ENCODE results near the gene PJA1.

PJA1 gene

DNA sequence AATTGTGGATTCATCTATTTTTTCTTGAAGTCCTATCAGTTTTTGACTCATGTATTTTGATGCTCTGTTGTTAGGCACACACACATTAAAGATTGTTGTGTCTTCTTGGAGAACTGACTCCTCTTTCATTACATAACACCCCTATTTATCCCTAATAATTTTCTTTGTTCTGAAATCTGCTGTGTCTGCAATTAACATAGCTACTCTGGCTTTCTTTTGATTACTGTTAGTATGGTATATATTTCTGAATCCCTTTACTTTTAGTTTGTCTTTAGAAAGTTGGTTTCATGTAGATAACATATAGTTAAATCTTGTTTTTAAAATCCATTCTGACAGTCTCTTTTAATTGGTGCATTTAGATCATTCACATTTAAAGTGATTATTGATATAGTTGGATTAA is 5.1 kb upstream of the PJA1 start:
- DNase-seq, result no peak

DNA sequence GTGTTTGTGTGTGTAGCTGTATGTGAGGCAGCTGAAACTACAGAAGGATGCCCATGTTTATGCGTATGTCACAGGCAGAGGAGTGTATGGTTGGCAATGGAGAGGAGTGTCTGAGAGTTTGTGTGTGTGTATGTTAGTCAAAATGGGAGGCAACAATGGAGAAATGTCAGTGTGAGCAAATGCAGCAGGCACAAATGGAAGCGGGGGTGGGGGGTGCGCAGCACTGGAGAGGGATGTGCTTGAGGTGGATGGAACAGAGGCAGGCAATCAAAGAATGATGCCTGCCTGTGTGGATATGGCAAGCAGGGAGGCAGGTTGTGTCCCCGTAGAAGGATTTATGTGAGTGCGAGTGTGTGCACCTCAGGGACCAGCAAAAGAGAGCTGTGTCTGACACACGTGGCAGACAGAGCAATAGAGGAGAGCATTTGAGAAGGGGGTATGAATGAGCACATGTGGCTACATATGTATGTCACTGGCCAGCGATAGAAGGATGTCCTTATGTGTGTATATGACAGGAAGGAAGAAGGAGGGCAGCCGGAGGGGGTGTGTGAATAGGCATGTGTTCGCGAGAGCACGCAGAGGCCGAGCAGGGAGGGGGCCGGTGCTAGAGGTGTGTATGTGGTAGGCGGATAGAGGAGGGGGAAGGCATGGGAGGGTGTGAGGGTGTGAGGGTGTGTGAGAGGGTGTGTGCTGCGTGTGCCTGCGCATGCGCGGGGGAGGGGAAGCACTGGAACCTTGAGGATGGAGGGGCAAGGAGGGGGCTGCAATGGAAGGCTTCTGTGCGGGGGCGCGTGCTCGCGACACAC is 1.1 kb downstream of the PJA1 start:
- peak; percentile 50 for DNase-seq

DNA sequence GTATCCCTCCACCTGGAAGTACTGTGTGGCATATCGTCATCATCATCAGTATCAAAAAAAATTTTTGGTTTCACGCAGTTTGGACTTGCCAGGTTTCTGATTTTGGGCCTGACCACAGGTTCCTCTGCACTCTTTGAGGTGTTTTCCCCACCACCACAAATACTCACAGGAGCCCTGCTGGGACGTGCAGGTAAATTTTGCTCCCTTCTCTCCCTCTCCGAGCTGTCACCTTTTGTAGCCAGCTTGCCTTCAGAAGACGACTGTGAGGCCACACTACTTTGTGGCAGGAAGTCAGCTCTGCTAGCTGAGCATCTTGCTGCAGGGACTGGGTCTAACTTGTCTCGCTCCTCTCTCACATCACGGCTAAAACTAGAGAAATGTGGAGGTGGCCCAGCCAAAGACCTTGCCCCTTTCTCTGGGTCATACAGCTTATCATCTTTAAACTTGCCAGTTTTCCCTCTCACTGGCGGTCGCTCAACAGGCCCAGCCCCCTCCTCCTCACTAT is 2.8 kb downstream of the PJA1 start:
- no peak for DNase-seq

DNA sequence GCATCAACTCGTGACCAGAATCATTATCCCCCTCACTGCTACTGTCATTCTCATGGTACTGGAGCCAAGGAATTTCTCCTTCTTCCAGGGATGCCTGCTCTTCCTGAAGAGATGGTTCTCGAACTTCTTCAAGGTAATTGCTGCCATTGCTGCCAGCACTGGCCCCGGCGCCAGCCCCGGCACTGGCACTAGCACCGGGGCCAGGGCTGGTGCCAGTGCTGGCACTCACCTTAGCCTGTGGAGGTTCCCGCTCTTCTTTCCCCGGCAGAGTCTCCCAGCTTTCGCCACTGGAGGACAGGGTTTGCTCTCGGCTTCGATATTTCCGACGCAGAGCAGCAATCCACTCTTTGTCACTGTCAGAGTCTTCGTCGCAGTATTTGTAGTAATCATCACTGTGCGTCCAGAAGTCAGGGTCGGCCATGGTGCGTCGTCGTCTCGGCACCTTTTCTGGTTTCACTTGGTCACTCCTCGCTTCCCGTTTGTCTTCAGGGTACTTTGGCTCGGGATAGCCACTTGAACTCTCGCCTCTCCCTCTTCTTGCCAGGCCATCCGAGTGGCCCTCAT is 3.4 kb downstream of the PJA1 start:
- no peak for DNase-seq

DNA sequence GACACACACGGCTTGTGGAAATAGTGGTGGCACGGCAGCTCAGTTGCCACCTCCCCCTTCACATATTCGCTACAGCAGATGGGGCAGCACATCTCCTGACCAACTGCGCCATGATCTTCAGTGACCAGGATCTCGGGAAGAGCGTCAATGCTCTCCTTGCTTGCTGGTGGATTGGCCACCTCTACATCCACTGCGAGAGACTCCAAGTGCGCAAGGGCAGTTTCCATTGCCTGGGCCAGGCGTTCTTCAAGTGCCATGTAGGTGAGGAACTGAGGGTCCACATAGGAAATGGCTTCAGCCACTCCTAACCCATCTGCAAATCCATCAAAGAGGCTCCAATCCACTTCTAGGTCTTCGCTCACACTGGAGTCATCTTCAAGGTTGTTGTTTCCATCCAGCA is 3.9 kb downstream of the PJA1 start:
- no peak for DNase-seq

DNA sequence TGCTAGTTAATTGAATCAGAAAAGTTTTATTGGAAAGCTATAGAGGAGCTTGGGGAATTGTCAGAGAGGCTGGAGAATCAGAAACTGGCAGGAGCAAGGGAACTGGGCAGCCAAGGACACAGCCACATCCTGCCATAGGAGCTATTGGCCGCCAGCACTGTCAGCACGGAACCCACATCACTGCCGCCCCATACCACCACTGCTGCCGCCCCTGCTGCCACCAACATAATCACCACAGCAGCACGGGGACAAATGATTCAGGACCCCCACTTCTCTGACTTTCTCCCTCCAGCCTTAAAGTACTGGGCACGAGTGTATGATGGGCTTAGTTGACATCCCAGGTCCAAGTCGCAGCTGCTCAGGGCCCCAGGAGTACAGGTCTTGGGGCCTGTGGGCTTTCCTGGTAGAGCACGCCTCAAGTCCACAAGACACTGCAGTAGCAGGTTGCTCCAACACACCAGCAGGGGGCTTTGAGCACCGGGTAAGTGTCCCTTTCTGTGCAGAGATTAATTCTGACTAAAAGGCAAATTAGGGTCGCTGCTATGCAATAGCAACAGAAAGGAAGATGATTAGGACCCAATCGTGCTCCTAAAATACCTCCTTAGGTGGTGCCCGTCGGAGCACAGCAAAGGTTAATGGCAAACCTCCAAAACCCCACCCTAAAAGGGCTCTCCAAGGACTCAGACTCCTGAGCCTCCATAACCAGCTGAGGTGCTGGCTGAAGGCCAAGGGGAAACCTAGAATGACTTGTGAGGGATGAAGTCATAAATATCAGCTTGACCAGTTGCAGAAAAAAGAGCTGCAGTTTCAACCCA is 6.9 kb downstream of the PJA1 start:
- DNase-seq, result peak; percentile 75

DNA sequence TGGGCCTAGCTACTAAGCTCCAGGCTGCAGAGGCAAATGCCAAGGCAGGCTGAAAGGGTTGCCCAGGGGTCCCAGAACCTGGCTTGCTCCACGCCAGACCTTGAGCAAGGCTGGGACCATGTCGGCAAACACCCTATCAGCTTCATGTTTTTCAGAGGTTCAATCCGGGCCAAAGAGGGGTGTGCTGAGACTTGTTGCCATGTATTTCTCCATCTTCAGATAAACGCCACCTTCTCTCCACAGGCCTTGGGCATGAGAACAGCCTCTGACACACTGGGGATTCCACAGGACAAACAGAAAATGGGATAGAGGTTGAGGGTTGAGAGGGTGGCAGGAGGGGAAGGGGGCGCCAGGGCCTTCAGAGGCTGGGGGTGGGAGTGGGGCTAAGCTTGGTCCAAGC is 8.6 kb downstream of the PJA1 start:
- no peak for DNase-seq

DNA sequence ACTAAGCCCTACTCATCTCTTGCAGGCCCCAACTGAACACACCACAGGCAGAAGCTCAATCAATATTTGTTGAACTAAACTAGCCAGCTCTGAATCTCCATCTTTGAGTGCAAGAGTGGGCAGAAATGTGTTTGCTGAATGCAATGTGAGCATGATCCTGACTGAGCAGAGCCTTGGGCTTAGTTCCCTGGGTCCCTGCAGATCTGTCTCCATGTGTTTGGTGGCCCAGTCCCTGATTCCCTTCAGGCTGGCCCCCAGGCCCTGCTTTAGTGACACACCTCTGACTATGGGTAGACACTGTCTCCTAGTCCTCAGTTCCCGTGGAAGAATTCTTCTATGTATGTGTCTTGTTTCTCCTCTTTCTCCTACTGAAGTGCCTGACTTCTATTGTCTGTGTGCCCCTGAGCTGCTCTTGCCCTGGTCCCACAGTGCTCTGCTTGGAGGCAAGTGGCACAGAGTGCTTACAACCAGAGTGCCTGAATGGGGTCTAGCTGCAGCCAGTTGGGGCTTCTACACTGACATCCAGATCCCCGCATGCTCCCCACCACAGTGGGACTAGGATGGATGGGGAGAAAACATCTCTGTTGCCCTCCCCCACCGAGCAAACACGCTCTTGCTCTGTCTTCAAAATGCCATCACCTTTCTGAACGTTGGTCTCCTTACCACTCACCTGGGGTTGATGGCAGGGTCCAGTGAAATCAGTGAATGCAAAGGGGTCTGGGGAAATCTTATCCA is 9.3 kb downstream of the PJA1 start:
- DNase-seq, result no peak

DNA sequence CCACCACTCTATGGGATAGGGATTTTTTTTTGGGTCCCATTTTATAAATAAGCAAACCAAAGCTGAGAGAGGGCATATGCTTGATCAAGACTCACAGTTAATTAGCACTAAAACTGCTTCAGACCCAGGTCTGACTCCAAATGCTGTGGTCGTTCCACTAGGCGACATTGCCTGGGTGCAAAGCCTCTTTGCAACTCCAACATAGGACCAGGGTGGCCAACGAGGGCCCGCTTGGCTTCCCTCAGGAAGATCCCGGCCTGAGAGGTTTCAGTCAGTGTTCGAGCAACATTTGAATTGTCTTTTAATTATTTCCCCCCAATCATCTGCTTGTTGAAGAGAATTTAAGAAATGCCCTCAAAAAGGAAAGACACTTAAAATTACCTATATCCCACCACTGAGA is 11.2 kb downstream of the PJA1 start:
- no peak for DNase-seq

DNA sequence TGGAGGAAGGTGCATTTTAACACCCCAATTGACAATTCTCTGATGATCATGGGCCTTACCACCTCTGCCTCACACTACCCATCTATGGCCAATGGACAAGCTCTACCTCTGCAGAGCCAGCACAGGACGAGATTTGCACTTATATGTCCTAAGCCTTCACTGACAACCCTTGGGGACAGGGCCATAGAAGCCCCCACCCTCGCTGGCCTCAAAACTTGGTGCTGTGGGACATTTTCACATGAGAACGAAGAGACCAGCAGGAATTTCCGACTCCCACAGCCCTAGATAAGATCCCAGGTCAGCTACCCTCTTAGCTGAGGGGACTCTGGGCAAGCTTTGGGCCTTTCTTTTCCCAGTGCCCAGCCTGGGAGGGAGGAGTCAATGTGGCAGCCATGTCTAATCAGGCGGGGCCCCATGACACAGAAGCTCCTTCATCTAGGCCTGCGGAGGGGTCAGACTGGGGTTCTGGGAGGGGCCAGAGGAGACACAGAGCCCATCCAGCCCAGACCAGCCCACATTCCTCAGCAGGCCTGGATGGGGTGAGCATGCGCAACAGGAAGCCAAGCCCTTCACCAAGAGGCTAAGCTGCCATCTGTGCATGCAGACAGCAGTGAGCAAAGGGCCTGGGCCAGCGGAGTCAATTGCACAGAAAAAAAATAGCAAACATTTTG is 12.1 kb downstream of the PJA1 start:
- no peak for DNase-seq

DNA sequence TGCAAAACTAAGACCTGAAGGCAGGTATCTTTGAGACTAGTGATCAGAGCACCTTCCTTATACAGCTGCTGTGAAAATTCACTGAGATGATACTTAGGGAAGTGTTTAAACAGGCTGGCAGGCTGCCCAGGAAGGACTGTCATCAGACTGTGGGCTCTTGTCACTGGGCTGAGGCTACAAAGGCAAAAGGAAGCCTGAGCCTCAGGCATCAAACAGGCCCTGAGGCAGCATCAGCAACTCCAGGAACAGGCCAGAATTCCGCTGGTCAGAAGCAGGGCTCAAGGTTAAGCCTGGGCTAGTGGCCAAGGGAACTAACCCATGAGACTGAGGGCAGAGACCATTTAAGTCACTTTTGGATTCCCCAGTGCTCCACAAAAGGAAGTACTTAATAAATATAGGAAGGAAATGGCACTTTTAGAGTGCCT is 12.8 kb downstream of the PJA1 start:
- DNase-seq, result peak; percentile 73

DNA sequence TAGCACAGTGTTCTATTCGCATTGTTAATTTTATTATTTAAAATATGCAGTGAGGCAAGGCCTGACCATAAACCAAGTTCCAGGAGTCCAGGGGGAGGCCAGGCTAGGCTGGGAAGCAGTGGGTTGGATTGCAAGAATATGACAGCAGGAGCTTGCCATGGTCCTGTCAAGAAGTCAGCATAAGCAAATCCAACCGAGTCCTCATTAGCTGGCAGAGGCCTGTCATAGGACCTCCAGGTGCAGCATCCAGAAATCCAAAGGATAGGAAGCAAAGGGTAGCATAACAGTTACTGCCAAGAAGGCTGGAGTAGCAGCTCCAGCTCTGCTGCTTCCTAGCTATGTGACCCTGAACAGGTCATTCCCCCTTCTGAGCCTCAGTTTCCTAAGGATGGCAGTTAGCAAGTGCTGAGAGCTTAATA is 13.4 kb downstream of the PJA1 start:
- DNase-seq, result no peak

DNA sequence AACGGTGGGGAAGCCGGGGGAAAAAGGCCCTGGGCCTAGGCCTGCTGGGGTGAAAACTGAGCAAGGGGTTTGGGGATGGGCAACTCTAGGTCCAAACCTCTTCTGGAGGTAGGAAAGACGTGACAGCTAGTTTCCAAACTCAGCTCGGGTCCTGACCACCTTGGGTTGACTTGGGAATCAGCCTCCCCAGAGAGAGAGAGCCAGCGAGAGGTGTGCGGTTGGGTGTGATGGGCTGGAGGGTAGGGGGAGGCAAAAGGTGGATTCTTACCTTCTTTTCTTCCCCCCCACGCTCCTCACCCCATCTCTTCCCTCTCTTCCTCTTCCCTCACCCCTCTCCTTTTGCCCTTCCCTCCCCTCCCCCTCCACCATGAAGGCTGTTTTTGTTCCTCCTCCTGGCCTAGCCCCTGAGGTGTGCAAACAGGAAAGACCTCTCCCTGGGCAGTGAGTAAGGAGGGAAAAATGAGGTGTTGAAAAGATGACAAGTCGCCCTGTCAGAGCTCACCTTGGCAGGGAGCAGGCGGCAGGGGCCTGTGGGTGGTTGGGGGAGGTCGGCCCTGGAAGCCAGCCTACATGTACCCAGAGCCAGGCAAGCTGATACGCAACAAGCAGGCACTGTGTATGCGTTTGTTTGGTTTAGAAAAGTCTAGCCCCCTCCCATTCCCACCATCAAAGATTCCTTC is 14.8 kb downstream of the PJA1 start:
- DNase-seq, result no peak

DNA sequence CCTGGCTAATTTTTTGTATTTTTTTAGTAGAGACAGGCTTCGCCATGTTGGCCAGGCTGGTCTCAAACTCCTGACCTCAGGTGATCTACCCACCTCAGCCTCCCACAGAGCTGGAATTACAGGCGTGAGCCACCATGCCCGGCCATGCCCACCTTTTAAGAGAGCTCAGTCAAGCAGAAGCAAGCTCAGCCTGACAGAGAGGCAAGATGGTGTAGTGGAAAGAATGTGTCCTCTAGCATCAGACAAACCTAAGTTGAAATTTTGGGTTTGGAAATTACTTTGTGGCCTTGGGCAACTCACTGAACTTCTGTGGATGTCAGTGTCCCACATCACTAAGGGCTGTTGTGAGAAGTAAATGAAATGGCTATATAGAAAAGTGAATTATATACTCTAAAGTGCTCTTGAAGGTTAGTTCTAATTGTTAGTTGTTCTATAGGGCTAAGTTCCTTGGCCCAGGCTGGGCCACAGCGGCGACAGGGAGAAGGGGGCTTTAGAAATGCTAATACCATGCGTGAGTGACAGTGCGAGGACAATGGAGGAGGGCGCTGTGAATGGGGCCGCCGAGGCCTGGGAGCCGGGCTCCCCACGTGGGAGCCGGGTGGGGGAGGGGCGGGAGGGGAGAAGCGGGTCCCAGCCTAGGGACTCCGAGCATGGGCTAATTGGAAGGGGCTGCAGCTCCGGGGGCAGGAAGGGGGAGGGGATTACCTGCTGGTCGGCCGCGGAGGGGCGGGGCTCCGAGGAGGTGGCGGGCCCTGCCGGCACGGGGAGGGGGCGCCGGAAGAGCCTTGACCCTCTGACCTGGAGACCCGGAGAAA is 15.6 kb downstream of the PJA1 start:
- no peak for DNase-seq

DNA sequence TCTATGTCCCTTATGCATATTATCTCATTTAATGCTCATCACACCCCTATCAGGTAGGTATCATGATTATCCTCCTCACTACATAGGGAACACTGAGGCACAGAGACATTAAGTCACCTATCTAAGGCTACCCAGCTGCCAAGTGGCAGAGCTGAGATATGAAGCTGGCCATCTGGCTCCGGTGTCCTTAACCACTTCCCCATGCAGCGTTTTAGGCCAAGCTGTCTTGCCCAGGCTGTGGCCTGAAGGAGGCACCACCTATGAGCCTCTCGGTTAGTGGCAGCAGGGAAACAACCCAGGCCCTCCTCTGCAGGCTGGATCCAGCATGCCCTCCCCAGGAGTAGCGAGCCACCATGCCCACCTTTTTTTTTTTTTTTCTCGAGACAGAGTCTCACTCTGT is 16.3 kb downstream of the PJA1 start:
- DNase-seq, result peak; percentile 59

DNA sequence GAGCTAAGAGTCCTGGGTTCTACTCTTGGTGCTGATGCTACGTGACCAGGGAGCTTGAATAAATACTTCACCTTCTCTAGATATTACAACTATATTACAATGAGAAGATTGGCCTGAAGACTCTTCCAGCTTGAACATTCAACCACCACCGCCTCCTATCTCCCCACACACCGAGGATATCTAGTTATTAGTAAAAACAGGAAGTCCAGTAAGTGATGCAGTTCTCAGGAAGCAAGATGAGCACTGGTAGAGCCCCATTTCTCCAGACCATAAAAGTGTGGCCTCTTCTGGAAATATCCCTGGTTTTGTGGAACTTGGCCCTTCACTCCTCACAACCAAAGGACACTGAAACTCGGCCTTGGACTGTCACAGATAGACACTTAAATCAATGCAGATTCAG is 18.5 kb downstream of the PJA1 start:
- peak; percentile 21 for DNase-seq

DNA sequence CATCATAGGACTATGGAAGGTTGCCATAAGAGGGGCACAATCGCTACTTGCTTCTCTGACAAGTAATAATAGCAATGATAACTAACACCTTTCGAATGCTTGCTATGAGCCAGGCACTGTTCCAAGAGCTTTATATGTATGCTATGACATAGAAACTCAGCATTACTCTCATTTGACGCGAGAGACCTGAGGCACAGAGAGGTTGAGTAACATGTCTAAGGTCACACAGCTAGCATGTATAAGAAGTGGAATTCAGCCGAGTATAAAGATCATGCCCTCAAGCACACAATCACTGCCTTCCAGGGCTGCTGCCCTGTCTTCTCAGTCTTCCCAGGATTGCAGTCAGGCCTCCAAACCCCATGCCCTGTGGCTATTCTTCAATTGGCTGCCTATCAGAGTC is 19.5 kb downstream of the PJA1 start:
- no peak for DNase-seq

DNA sequence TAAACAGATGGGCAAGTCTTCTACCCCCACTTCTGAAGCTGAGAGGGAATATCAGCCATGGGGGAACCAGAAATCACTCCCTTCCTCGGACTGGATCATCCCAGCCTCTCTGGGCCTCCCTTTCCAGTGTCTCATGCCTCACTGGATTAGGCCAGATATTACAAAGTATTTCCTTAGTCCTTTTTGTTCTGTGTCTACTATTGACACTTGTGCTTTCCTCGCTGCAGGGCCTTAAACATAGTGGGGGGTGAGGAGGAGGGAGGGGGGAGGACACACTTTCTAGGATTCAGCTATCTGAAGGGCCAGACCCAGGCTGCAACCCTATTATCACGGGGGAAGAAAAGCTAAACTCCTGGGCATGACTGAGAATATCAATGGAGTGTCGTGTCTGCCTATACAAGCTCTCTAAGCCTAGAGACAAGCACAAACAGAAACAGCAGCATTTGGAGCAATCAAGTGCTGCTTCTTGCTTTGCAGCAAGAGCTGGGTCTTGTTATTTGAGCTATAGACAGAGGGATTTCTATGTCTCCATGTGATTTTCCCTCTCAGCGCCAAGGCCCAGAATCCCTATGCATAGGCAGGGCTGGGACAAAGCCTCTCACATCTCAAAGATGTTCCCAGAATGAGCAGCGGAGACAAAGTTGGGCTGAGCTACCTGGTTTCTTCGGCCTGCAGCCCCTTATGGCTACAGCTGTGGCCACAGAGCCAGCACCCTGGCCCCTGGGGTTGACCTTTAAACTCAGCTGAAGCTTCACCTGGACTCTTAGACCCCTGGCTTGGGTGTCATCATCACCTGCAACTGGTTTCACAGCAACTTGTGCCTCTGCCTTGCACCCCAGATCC is 20.2 kb downstream of the PJA1 start:
- DNase-seq, result no peak

DNA sequence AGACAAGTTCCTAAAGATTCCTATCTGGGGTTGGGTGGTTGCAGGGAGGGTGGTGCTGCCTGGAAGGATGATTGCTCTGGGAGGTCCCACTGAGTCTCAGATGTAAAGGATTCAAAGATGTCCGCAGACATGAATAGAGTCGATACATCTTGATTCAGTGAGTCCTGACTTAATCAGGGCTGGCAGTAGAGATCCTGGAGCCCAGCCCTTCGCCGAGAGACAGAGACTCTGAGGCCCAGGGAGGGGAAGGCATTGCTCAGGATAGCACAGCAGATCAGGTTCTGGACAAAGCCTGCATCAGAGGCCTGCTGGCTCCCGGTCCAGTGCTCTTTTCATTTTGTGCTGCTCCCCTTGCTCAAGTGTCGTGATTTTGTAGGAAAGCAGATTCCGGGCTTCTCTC is 21.7 kb downstream of the PJA1 start:
- DNase-seq, result no peak
